GM18505 (cell line): ENCODE results near the gene HOXA11.

Source experiments
- ATAC-seq: cut with Tn5 transposase; IDR thresholded peaks from one replicate; pipeline ENCODE4 v1.9.1; 2021; ENCODE audit not compliant: unreplicated experiment
- POLR2A ChIP-seq: IDR thresholded peaks from 4 replicates; pipeline ENCODE4 v1.6.1; 2011; ENCODE audit warnings: borderline replicate concordance; ENCODE audit not compliant: insufficient read depth, insufficient read length; ENCODE audit errors: extremely low read depth

Gene HOXA11

GRCh38 chr7:27192546-27193334 is 7.7 kb upstream of the HOXA11 start:
- no peak for TF ChIP-seq POLR2A
- no peak for ATAC-seq

- no peak for ATAC-seq
- TF ChIP-seq POLR2A: no peak
Observed at GRCh38 chr7:27191833-27192545, 7.0 kb upstream of the HOXA11 start.

- no peak for ATAC-seq
- TF ChIP-seq POLR2A: no peak
Observed at GRCh38 chr7:27191161-27191731, 6.2 kb upstream of the HOXA11 start.

GRCh38 chr7:27189997-27190748 is 5.1 kb upstream of the HOXA11 start:
- ATAC-seq: no peak
- TF ChIP-seq POLR2A: no peak

- no peak for ATAC-seq
- TF ChIP-seq POLR2A: no peak
Observed at GRCh38 chr7:27189295-27189996, 4.4 kb upstream of the HOXA11 start.

- no peak for ATAC-seq
- TF ChIP-seq POLR2A: no peak
Observed at GRCh38 chr7:27188386-27189294, 3.6 kb upstream of the HOXA11 start.

GRCh38 chr7:27187475-27188385 is 2.7 kb upstream of the HOXA11 start:
- ATAC-seq: no peak

GRCh38 chr7:27186668-27187474 is 1.8 kb upstream of the HOXA11 start:
- TF ChIP-seq POLR2A: no peak
- no peak for ATAC-seq

More at GRCh38 chr7:27187475-27188385, 2.7 kb upstream of the HOXA11 start:
- no peak for TF ChIP-seq POLR2A

- ATAC-seq: no peak
- TF ChIP-seq POLR2A: no peak
Observed at GRCh38 chr7:27185854-27186667, 1.0 kb upstream of the HOXA11 start.
